Measurements from ENCODE around the gene COL8A2.
A peak's percentile ranks its signal among the peaks of the same experiment; 100 is the strongest.

Gene COL8A2

DNA sequence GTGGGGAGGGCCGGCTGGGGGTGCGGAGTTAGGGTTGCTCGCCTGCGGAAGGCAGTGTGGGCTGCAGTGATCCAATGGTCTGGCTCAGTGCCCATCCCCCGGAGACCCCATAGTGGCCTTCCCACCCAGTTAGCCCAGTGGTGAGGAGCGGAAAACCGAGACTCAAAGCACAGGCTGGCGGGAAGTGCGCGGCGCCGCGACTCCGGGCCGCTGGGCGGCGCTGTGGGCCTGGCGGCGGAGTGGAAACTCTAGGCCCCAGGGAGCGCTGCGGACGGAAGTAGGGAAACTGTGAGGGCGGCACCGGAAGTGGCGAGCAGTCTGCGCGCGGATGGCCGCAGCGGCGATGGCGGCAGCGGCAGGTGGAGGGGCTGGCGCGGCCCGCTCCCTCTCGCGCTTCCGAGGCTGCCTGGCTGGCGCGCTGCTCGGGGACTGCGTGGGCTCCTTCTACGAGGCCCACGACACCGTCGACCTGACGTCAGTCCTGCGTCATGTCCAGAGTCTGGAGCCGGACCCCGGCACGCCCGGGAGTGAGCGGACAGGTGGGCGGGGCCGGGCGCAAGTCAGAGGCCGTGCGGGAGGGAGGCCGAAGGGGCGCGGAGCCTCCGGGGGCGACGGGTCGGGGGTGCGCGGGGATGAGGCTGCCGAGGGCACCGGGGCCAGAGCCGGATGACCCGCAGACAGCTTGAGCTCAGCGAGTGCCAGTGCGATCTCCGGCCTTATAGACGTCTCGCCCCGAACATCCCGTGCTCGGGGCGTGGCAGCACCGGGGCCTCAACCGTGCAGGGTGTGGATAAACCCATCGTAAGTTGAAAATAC, 36.2 kb downstream of the COL8A2 start, which contains the start of gene ADPRS:
Gene ADPRS (plus strand): TSS at position 316 of the 816 bp plus-strand sequence. CDS start 13 bp downstream, at position 329.
- peak; percentile 84 for DNase-seq

GRCh38 chr1:36088265-36088576, 36.8 kb downstream of the COL8A2 start:
- DNase-seq, result no peak

- no peak for DNase-seq
These were observed 37.5 kb downstream of the COL8A2 start for GRCh38 chr1:36087233-36088123.

GRCh38 chr1:36086529-36087232, 38.3 kb downstream of the COL8A2 start:
- no peak for DNase-seq

DNA sequence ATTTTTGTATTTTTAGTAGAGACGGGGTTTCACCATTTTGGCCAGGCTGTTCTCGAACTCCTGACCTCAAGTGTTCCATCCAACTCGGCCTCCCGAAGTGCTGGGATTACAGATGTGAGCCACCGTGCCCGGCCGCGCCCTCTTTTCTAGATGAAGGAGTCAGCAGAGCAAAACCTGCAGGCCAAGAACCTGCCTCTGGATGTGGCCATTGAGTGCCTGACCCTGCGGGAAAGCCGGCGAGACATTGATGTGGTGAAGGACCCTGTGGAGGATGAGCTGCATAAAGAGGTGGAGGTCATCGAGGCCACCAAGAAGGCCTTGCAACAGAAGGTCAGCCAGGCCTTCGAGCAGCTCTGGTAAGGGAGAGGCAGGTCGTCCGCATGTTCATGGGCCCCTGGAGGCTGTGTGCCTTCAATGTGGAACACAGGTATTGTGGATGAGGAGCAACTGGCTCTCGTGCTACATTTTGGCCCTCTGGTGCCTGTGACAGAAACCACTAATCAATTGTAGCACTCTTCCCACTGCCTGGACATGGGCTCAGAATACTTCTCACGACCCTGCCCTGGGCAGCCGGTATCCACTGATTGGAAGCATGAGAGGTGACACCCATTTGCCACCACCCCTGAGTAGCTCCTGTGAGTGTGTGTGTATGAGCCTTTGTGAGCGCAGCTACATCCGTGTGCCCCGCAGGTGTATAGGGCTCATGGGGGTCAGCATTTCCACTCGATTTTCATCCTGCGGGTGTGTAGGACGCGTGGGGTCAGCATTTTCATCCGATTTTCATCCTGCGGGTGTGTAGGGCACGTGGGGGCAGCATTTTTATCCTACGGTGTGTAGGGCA, 39.1 kb downstream of the COL8A2 start:
- DNase-seq, result no peak

GRCh38 chr1:36085126-36085525, 39.9 kb downstream of the COL8A2 start:
- no peak for DNase-seq

DNA sequence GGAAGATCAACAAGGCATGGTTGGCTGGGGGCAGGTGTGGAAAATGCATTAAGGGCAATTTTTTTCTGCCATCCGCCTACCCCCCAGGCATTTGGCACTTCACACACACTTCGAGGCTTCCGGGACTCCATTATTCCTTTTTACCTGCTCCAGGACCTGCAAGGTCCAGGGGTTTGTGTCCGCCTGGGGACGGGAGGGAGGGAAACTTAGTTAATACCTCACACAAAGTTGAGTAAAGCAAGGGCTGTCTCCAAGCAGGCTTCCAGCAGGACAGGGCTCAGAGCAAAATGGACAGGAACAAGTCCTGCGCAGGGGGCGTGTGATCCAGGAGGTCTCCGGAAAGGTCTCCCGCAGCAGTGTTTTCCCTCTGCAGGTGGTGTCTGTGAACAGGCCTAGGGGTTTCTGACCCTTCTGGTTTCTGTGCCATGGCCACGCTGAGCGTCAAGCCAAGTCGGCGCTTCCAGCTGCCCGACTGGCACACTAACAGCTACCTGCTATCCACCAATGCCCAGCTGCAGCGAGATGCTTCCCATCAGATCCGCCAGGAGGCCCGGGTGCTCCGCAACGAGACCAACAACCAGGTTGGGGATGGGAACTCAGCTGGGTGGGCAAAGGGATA, 40.4 kb downstream of the COL8A2 start:
- no peak for DNase-seq

DNA sequence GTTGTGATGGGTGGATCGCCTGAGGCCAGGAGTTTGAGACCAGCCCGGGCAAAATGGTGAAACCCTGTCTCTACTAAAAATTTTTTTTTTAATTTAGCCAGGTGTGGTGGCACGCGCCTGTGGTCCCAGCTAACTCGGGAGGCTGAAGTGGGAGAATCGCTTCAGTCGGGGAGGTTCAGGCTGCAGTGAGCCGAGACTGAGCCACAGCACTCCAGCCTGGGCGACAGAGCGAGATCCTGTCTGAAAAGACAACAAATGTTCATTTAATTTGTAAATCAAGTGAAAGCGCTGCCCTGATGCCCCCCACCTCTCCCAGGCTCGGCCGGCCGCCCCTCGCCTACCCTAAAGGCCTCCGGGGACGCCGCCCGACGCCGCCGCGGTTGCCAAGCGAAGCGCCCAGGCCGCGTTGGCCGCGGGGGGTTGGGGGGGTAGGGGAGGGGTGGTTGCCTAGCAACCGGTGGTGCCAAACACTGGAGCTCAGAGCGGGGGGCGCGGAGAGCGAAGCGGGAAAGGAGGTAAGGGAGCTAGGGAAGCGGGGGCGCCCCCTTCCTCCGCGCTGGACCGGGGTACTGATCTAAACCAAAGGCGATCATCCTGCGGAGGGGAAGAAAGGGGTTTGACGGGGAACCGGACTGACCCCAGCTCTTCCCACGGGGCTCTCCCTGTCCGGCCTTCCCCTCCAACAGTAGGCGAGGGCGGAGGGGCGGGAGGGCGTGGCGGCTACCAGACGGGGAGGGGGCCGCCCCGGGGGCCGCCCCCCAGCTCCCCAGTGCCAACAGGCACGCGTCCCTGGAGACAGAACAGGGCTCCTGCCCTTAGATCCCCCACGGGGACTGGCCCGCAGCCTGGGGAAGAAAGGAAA, 41.2 kb downstream of the COL8A2 start, which contains the start of gene TEKT2:
Gene TEKT2 (plus strand): TSS at position 460 of the 862 bp plus-strand sequence. CDS start 828 bp downstream, outside the sequence.
- peak; percentile 24 for DNase-seq

DNA sequence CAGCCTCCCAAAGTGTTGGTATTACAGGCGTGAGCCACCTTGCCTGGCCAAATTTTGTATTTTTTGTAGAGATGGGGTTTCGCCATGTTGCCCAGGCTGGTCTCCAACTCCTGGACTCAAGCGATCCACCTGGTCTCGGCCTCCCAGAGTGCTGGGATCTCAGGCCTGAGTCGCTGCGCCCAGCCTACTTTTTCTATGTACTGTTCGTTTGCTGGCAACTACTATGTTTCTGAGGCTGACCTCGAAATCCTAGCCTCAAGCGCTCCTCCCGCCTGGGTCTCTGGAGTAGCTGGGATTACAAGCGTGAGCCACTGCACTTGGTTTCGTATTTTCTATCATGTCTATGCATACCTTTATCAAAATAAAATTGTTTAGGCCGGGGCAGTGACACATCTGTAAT, 41.8 kb downstream of the COL8A2 start:
- DNase-seq, result no peak

- no peak for DNase-seq
These were observed 43.0 kb downstream of the COL8A2 start for GRCh38 chr1:36081926-36082485.

DNA sequence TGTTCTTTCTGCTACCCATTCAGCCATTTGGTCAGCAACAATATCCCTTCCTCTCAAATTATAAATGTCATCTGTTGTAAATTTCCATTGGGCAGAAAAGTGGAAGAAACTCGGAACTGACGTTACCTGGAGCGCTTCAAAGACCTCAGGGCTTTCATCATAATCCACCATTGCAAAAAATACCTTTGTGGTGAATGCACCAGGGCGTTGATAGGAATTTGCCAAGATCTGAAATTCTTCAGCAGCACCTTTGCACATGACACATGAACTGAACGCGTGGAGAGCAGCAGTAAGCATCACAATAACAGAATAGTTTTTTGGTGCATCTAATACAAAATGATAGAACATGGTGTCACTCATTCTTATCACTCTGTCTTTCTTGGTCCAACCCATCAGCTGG, 44.2 kb downstream of the COL8A2 start:
- DNase-seq, result no peak

DNA sequence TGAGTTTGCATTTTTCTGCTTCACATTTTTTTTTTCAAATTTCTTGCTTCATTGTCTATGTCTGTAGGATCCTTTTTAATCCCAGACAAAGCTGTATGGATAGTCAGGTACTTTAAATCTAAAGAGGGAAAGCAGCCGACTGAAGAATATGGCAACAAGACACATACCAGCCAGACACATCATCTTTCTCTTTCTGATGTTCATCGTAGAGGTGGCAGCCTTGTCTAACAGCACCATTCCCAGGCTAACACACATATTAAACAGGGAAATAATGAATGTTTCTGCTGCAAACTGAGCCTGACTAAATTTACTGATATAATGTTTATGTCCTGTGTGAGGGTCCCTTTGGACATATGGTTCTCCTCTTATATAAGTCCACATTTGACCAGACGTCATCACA, 44.8 kb downstream of the COL8A2 start:
- DNase-seq, result no peak

- no peak for DNase-seq
These were observed 47.9 kb downstream of the COL8A2 start for GRCh38 chr1:36076979-36077573.

DNA sequence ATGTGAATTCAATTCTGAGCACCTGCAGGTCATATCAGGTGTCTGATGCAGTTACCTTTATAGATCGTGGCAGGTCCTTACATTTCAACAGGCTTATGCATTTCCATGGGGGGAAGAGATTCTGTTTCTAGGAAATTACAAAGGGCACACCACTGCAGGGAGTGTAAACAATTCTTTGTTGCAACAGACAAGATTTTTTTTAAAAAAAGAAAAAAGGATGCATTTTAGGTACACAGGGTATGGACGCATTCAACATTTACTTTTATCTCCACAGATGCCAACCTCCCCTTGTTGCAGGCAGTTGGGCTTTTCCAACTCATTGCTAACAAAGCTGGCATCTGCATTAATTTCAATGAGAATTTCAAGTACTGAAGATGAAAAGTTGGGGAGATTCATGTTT, 54.7 kb downstream of the COL8A2 start:
- DNase-seq, result no peak

DNA sequence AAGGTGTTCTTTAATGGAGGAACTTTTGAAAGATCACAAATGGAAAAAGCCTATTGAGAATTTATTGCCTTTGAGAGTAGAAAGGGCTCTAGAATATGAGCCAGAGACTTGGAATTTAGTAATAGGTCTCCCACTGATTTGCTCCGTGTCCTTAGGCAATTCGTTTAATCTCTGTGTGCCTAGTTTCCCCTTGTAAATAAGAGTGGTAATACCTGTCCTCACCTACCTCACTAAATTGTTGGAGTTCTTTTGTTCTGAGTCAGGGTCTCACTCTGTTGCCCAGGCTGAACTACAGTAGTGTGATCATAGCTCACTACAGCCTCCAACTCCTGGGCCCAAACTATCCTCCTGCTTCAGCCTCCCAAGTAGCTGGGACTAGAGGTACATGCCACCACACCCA, 56.2 kb downstream of the COL8A2 start:
- DNase-seq, result no peak

DNA sequence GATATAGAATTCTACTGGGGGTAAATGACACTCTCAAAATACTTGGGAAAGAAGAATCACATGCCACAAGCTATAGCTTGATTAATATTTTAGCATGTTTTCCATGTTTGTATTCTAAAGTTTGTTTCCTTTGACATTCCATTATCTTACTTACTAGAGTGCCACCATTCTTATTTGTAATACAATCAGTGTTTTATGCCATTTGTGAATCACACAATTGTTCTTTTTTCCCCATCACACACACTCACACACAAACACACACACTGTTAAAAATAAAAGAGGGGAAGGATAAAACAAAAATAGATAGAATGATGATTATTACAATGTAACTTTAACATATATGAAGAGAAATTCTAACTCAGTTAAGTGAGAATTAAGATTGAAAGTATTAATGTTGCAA, 57.2 kb downstream of the COL8A2 start:
- DNase-seq, result no peak

DNA sequence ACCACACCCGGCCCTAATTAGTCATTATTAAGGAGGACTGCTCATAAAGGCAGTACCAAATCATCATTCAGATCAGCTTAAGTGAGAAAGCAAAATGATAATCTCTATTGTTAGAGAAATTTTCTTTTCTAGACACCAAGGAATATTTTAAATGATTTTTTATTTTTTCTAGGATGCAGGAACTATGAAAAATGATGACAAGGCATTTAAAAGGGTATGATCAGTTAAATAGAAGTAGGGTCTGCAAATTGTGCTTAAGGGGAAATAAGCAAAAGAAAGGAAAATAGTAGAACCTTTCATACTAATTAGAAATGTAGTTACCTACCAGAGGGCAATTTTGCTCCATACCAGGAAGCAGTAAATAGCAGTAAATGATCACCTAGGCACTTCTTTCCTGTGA, 62.7 kb downstream of the COL8A2 start:
- no peak for DNase-seq

GRCh38 chr1:36055706-36056105, 69.3 kb downstream of the COL8A2 start:
- no peak for DNase-seq

- DNase-seq, result no peak
These were observed 71.0 kb downstream of the COL8A2 start for GRCh38 chr1:36053978-36054377.

DNA sequence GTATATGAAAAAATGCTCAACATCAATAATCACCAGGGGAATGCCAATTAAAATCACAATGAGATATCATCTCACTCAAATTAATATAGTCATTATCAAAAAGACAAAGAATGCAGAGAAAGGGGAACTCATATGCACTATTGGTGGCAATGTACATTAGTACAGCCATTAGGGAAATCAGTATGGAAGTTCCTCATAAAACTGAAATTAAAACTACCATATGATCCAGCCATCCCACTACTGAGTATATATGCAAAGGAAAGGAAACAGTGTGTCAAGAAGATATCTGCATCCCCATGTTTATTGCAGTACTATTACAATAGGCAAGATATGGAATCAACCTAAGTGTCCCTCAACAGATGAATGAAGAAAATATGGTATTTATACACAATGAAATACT, 73.2 kb downstream of the COL8A2 start:
- DNase-seq, result no peak
